IMR-90 (cell line): Measurements from ENCODE around the gene LTBP1. TPM values are rescaled to one million over a fixed set of nuclear protein-coding genes. Genes with fewer than 3 reads are reported as not detected.

Experiments used
- ATAC-seq: fragments of 200-7000 bp; cut with Tn5 transposase; 2 replicates; pipeline ENCODE4 v1.9.1; 2020; ENCODE audit warnings: low read depth, mild to moderate bottlenecking, moderate library complexity
- BruUV-seq: library from RNA; stranded (reverse); fragments of 400-500 nt; replicated peaks from 2 replicates; lab custom pipeline; 2021; lab: Mats Ljungman, UMichigan
- CTCF ChIA-PET: fragments of 300-600 bp; formaldehyde crosslinking; extraction: SDS; loops from one replicate; lab custom pipeline; 2021; ENCODE audit warnings: antibody characterized with exemption; lab: Yijun Ruan, JAX
- POLR2A ChIA-PET: fragments of 300-600 bp; sonication (Branson Sonifier 250); formaldehyde crosslinking; loops from one replicate; lab custom pipeline; 2022; ENCODE audit warnings: antibody characterized with exemption; ENCODE audit not compliant: unreplicated experiment; lab: Charles Lee
- DNase-seq: peaks from one replicate; pipeline ENCODE4 v3.0.0; 2013
- H2AFZ ChIP-seq: replicated peaks from 2 replicates; pipeline ENCODE3; 2013; ENCODE audit warnings: low read length, mild to moderate bottlenecking; ENCODE audit not compliant: poor library complexity
- H2AK5ac ChIP-seq: 2 replicates; pipeline ENCODE4 v1.6.1; 2013; ENCODE audit warnings: low read depth, low read length, inconsistent platforms
- H2AK9ac ChIP-seq: replicated peaks from 2 replicates; pipeline ENCODE3; 2013; ENCODE audit warnings: mild to moderate bottlenecking, low read depth, low read length, moderate library complexity; ENCODE audit not compliant: poor library complexity
- H2BK120ac ChIP-seq: 2 replicates; pipeline ENCODE4 v1.6.1; 2013; ENCODE audit warnings: low read depth, low read length, inconsistent platforms
- H2BK15ac ChIP-seq: 3 replicates; pipeline ENCODE4 v1.6.1; 2013; ENCODE audit warnings: low read depth, low read length, inconsistent platforms
- H2BK20ac ChIP-seq: 2 replicates; pipeline ENCODE4 v1.6.1; 2013; ENCODE audit warnings: low read depth, mild to moderate bottlenecking, inconsistent platforms, low read length, moderate library complexity
- H2BK5ac ChIP-seq: 2 replicates; pipeline ENCODE4 v1.6.1; 2013; ENCODE audit warnings: mild to moderate bottlenecking, low read depth, low read length, inconsistent platforms; ENCODE audit not compliant: poor library complexity, severe bottlenecking
- H3K14ac ChIP-seq: replicated peaks from 2 replicates; pipeline ENCODE4 v1.6.1; 2013; ENCODE audit warnings: low read depth, low read length, inconsistent platforms
- H3K18ac ChIP-seq: 2 replicates; pipeline ENCODE4 v1.6.1; 2013; ENCODE audit warnings: low read depth, low read length, control low read depth
- H3K23ac ChIP-seq: 2 replicates; pipeline ENCODE4 v1.6.1; 2013; ENCODE audit warnings: low read depth, low read length, inconsistent platforms
- H3K27ac ChIP-seq: 2 replicates; pipeline ENCODE4 v1.5.1; 2013; ENCODE audit warnings: mild to moderate bottlenecking, control low read depth, low read length; ENCODE audit not compliant: insufficient read depth
- H3K27me3 ChIP-seq: 2 replicates; pipeline ENCODE4 v1.6.1; 2013; ENCODE audit warnings: low read length; ENCODE audit not compliant: control insufficient read depth, insufficient read depth
- H3K36me3 ChIP-seq: 2 replicates; pipeline ENCODE4 v1.6.1; 2013; ENCODE audit warnings: low read length, mixed read lengths; ENCODE audit not compliant: control insufficient read depth, insufficient read depth
- H3K4ac ChIP-seq: 2 replicates; pipeline ENCODE4 v1.6.1; 2013; ENCODE audit warnings: low read depth, low read length, inconsistent platforms
- H3K4me1 ChIP-seq: 2 replicates; pipeline ENCODE4 v1.6.1; 2013; ENCODE audit warnings: low read length, mixed read lengths; ENCODE audit not compliant: control insufficient read depth, insufficient read depth
- H3K4me2 ChIP-seq: 2 replicates; pipeline ENCODE4 v1.6.1; 2013; ENCODE audit warnings: low read depth, mild to moderate bottlenecking, control low read depth, low read length, moderate library complexity
- H3K4me3 ChIP-seq: 2 replicates; pipeline ENCODE4 v1.5.1; 2013; ENCODE audit warnings: low read depth, mild to moderate bottlenecking, control low read depth, low read length, moderate library complexity; ENCODE audit not compliant: insufficient read depth
- H3K56ac ChIP-seq: 2 replicates; pipeline ENCODE4 v1.6.1; 2013; ENCODE audit warnings: low read length, inconsistent platforms; ENCODE audit not compliant: insufficient read depth; ENCODE audit errors: extremely low read depth
- H3K79me1 ChIP-seq, 2 experiments: 2 replicates each; pipeline ENCODE4 v1.6.1; 2013; ENCODE audit warnings: low read length in 2 of 2, inconsistent platforms in 1 of 2, low read depth in 1 of 2
- H3K9ac ChIP-seq: 2 replicates; pipeline ENCODE4 v1.6.1; 2013; ENCODE audit warnings: low read depth, low read length, control low read depth
- H3K9me1 ChIP-seq: 2 replicates; pipeline ENCODE4 v1.6.1; 2013; ENCODE audit warnings: low read length, inconsistent platforms; ENCODE audit not compliant: insufficient read depth
- H3K9me3 ChIP-seq: 2 replicates; pipeline ENCODE4 v1.6.1; 2013; ENCODE audit warnings: low read length; ENCODE audit not compliant: control insufficient read depth, insufficient read depth
- H4K20me1 ChIP-seq: 2 replicates; pipeline ENCODE4 v1.6.1; 2013; ENCODE audit warnings: low read length, inconsistent platforms; ENCODE audit not compliant: insufficient read depth
- H4K5ac ChIP-seq: 2 replicates; pipeline ENCODE4 v1.6.1; 2013; ENCODE audit warnings: mild to moderate bottlenecking, low read depth, low read length, control low read depth
- H4K8ac ChIP-seq, 2 experiments: 2 replicates each; pipeline ENCODE4 v1.6.1; 2013; ENCODE audit warnings: low read depth in 2 of 2, low read length in 2 of 2, control low read depth in 1 of 2, inconsistent platforms in 1 of 2
- H4K91ac ChIP-seq: 2 replicates; pipeline ENCODE4 v1.6.1; 2013; ENCODE audit warnings: low read depth, low read length, inconsistent platforms; ENCODE audit not compliant: insufficient read depth
- BHLHE40 ChIP-seq: fragments of 150-350 bp; IDR thresholded peaks from 2 replicates; pipeline ENCODE4 v1.6.1; 2016; ENCODE audit warnings: mild to moderate bottlenecking, low read depth, low read length
- CEBPB ChIP-seq: IDR thresholded peaks from 2 replicates; pipeline ENCODE4 v1.6.1; 2012; ENCODE audit warnings: low read depth, low read length, improper control_type of control experiment
- CTCF ChIP-seq: conservative IDR thresholded peaks from 2 replicates; pipeline ENCODE4 v1.5.1; 2012; ENCODE audit warnings: mild to moderate bottlenecking, low read depth, low read length, improper control_type of control experiment
- ELK1 ChIP-seq: fragments of 150-350 bp; IDR thresholded peaks from 2 replicates; pipeline ENCODE4 v1.6.1; 2016; ENCODE audit warnings: low read depth, mild to moderate bottlenecking, low read length, moderate library complexity, borderline replicate concordance
- MAFK ChIP-seq: IDR thresholded peaks from 2 replicates; pipeline ENCODE4 v1.6.1; 2012; ENCODE audit warnings: low read depth, low read length, improper control_type of control experiment
- MAZ ChIP-seq: IDR thresholded peaks from 2 replicates; pipeline ENCODE4 v1.6.1; 2012; ENCODE audit warnings: low read depth, mild to moderate bottlenecking, low read length, improper control_type of control experiment, moderate library complexity, borderline replicate concordance
- MXI1 ChIP-seq: IDR thresholded peaks from 2 replicates; pipeline ENCODE4 v1.6.1; 2012; ENCODE audit warnings: low read depth, mild to moderate bottlenecking, low read length, moderate library complexity, borderline replicate concordance
- POLR2A ChIP-seq: IDR thresholded peaks from 2 replicates; pipeline ENCODE4 v1.6.1; 2012; ENCODE audit warnings: mild to moderate bottlenecking, low read depth, low read length
- RAD21 ChIP-seq: IDR thresholded peaks from 2 replicates; pipeline ENCODE4 v1.6.1; 2012; ENCODE audit warnings: low read length, improper control_type of control experiment
- USF2 ChIP-seq: fragments of 150-350 bp; IDR thresholded peaks from 2 replicates; pipeline ENCODE4 v1.6.1; 2017; ENCODE audit warnings: mild to moderate bottlenecking, antibody characterized with exemption, low read length, low read depth
- WGBS, 2 experiments: methylation state at CpG; one replicate each; pipeline versions ENCODE4 v1.1.5 to v1.1.7; 2013; ENCODE audit warnings: missing lambda C conversion rate in 2 of 2; ENCODE audit not compliant: insufficient read length in 1 of 2; ENCODE audit errors: extremely low coverage in 2 of 2; 5-methylcytosine and 5-hydroxymethylcytosine counted together
- dilution Hi-C: fragments of 300-500 bp; cut with HindIII; formaldehyde crosslinking; loops from one replicate; pipeline ENCODE4 v1.14.3; 2018; ENCODE audit warnings: low sequenced_read_pairs; ENCODE audit not compliant: unreplicated experiment
- in situ Hi-C: fragments of 300-500 bp; cut with MboI; formaldehyde crosslinking; loops from 3 replicates; pipeline ENCODE4 v1.14.3; 2019; ENCODE audit warnings: low sequenced_read_pairs, inconsistent platforms, mixed read lengths
- intact Hi-C: fragments of 100-400 bp; cut with micrococcal nuclease; formaldehyde crosslinking; loops from 2 replicates; pipeline ENCODE4 v1.10.0; 2022
- polyA plus RNA-seq, 3 experiments: library from polyadenylated mRNA; depleted of rRNA; stranded (reverse); fragments of >200 nt; gene quantifications; 2 replicates each; pipeline ENCODE4 v1.2.3, GENCODE V29; 2012; ENCODE audit warnings: low replicate concordance in 1 of 3
- total RNA-seq: library from RNA; depleted of rRNA; stranded (reverse); fragments of >200 nt; gene quantifications from 2 replicates; pipeline ENCODE4 v1.2.3, GENCODE V29; 2012

Gene LTBP1
- total and polyA plus RNA-seq, 2 of the 4 experiments (the other 2 are of a cell fraction): 235 to 326 TPM

GRCh38 chr2:33336036-33336625 is 389.4 kb downstream of the LTBP1 start:
- in situ Hi-C loops: no loop called here

More at GRCh38 chr2:33336036-33336625, 389.4 kb downstream of the LTBP1 start:
- ATAC-seq: no peak
- no peak overlapping the region for H3K56ac ChIP-seq
- WGBS, 2 experiments: 90% methylated on average over 2 of the region's 4 CpGs; no CpG with 5 or more reads in 1 of the 2 experiments
- no peak overlapping the region for H2AK5ac ChIP-seq
- ChIA-PET POLR2A (no interaction called here), CTCF (no interaction called here)
- H3K18ac ChIP-seq: no peak overlapping the region
- H3K4me1 ChIP-seq: no peaks in the 10 kb centered on the region
- H4K8ac ChIP-seq: no peak overlapping the region
- H3K4me3 ChIP-seq: no peak overlapping the region
- no peak overlapping the region for H2BK5ac ChIP-seq
- H2BK120ac ChIP-seq: no peak overlapping the region
- no peak overlapping the region for H3K14ac ChIP-seq
- H2BK20ac ChIP-seq: no peak overlapping the region
- no peak overlapping the region for H2AFZ ChIP-seq
- no peak overlapping the region for H3K9ac ChIP-seq
- H3K36me3 ChIP-seq: peaks cover 29% of the 10 kb centered on the region
- H3K27me3 ChIP-seq: no peaks in the 10 kb centered on the region
- H4K91ac ChIP-seq: no peak overlapping the region
- no TSS peak for BruUV-seq
- H3K4ac ChIP-seq: no peak overlapping the region
- no peaks in the 10 kb centered on the region for H4K20me1 ChIP-seq
- TF ChIP-seq ELK1: no peak
- TF ChIP-seq CTCF: no peak
- TF ChIP-seq BHLHE40: no peak
- no peak for TF ChIP-seq MAZ
- TF ChIP-seq CEBPB: no peak
- no peak for TF ChIP-seq MAFK
- TF ChIP-seq USF2: no peak
- no peak for TF ChIP-seq MXI1
- TF ChIP-seq RAD21: no peak
- no peak for TF ChIP-seq POLR2A
- no peak overlapping the region for H3K27ac ChIP-seq
- H4K5ac ChIP-seq: no peak overlapping the region
- H3K23ac ChIP-seq: no peak overlapping the region
- no peak overlapping the region for H2BK15ac ChIP-seq
- peaks cover 12% of the 10 kb centered on the region for H3K9me1 ChIP-seq
- peaks cover 6 to 32% of the 10 kb centered on the region in 2 experiments; a peak in 2 of 4 replicates for H3K79me1 ChIP-seq
- DNase-seq: no peak
- H3K9me3 ChIP-seq: no peaks in the 10 kb centered on the region
- dilution Hi-C loops: no loop called here
- no peak overlapping the region for H2AK9ac ChIP-seq
- H3K4me2 ChIP-seq: no peak overlapping the region
- intact Hi-C loops: no loop called here
